HG02763 (cell line): Measurements from ENCODE around the gene CPB2.
A peak's percentile ranks its signal among the peaks of the same experiment; 100 is the strongest.

Experiments
- ATAC-seq: cut with Tn5 transposase; IDR thresholded peaks from one replicate; pipeline ENCODE4 v1.9.1; 2021; ENCODE audit warnings: mild to moderate bottlenecking, moderate library complexity; ENCODE audit not compliant: unreplicated experiment

Gene CPB2

GRCh38 chr13:46053162-46054012 lies 51.4 kb downstream of the CPB2 start:
- no peak for ATAC-seq

GRCh38 chr13:46052319-46053161 lies 52.3 kb downstream of the CPB2 start, which contains the start of gene ZC3H13:
ZC3H13 (minus strand) TSS chr13:46052746; CDS start chr13:46045507, 7,239 bp downstream.
- peak; percentile 99 for ATAC-seq

- ATAC-seq: no peak
Measured at GRCh38 chr13:46051968-46052318, 52.9 kb downstream of the CPB2 start.

GRCh38 chr13:46050771-46051170 lies 54.1 kb downstream of the CPB2 start:
- ATAC-seq: no peak

- no peak for ATAC-seq
Measured at GRCh38 chr13:46045424-46045823, 59.4 kb downstream of the CPB2 start.

GRCh38 chr13:46043647-46044046 lies 61.2 kb downstream of the CPB2 start:
- ATAC-seq: no peak

- ATAC-seq: no peak
Measured at GRCh38 chr13:46041419-46041839, 63.4 kb downstream of the CPB2 start.

GRCh38 chr13:46040763-46041162 lies 64.1 kb downstream of the CPB2 start:
- ATAC-seq: no peak

GRCh38 chr13:46039411-46040182 lies 65.2 kb downstream of the CPB2 start:
- ATAC-seq: no peak

GRCh38 chr13:46038296-46038695 lies 66.5 kb downstream of the CPB2 start:
- ATAC-seq: no peak

GRCh38 chr13:46035066-46035465 lies 69.8 kb downstream of the CPB2 start:
- ATAC-seq: no peak

- no peak for ATAC-seq
Measured at GRCh38 chr13:46032341-46032740, 72.5 kb downstream of the CPB2 start.

GRCh38 chr13:46031581-46032263 lies 73.1 kb downstream of the CPB2 start:
- no peak for ATAC-seq

GRCh38 chr13:46025157-46025556 lies 79.7 kb downstream of the CPB2 start:
- no peak for ATAC-seq

GRCh38 chr13:46022481-46022880 lies 82.4 kb downstream of the CPB2 start:
- no peak for ATAC-seq

GRCh38 chr13:46016216-46016615 lies 88.6 kb downstream of the CPB2 start:
- no peak for ATAC-seq

- ATAC-seq: no peak
Measured at GRCh38 chr13:46015366-46015765, 89.5 kb downstream of the CPB2 start.

GRCh38 chr13:46012404-46012803 lies 92.4 kb downstream of the CPB2 start:
- no peak for ATAC-seq

GRCh38 chr13:46010148-46010547 lies 94.7 kb downstream of the CPB2 start:
- ATAC-seq: no peak

- ATAC-seq: no peak
Measured at GRCh38 chr13:46008631-46009030, 96.2 kb downstream of the CPB2 start.
